GM21528 (cell line): ENCODE data around the gene SHISA3.

Experiments used
- ATAC-seq: cut with Tn5 transposase; IDR thresholded peaks from one replicate; pipeline ENCODE4 v1.9.1; 2021; ENCODE audit warnings: mild to moderate bottlenecking, moderate library complexity; ENCODE audit not compliant: unreplicated experiment, low FRiP score

SHISA3 gene

DNA sequence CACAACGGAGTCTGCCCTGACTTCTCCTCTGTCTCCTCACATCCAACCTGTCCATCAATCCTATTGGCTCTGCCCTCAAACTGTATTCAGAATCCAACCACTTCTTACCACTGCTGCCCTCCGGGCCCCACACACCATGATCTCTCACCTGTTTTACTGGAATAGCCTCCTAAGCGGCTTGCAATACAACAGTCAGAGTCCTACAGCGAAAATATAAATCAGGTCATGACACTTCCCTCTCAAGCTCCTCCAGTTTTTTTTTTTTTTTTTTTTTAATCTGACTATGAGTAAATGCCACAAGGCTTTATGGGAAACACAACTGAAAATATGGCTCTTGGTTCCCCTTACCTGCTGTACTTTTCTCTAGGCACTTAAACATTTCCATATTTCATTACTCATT is 42.8 kb downstream of the SHISA3 start:
- no peak for ATAC-seq

DNA sequence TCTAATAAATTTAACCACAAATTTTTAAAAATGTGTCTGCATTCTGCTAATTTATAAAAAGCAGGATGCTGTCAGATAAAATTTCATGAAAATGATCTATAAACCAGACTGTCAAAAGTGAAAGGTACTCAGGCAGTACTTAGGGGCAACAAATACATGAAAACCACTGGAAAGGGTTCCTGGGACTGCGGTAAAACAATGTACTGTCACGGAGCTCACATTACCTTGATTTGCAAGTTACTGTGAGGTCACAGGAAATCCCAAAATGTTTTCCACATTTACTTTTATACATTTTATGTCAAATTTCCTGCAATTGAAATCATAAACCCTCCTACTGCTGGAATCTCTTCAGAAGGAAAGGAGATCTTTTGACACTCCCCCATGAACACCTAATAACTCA is 45.3 kb downstream of the SHISA3 start:
- ATAC-seq: no peak

DNA sequence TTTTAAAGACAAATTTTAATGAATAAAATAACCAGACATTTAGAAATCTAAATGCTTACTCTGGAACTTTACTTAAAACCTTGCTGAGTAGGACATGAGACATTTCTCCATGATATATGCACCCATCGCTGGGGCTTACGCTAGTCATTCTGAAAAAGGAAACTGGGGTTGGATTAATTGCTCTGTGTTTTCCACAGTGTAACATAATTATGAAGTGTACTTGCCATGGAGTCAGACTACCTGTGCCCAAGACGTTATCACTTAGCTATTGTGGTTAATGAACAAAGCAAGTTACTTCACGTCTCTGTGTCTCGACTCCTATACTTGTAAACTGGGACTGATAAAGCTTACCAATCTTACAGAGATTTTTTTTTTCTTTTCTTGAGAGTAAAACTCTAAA is 47.8 kb downstream of the SHISA3 start:
- no peak for ATAC-seq

DNA sequence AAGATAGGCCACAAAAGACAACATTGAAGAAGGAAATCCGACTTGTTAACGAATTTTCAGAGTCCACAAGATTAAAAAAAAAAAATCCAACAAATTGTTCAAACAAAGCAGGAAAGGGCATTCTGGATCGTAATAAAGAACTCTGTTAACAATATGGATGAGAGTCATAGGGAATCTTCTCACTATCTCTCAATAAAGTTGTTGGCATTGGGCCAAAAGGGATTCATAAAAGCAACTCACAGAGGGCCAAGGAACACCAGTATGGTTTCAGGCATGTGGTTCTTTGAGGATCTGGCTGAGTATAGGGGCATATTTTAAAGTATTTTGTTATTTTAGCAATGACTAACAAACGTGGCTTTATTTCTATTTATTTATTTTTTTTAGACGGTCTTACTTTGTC is 49.5 kb downstream of the SHISA3 start:
- ATAC-seq: no peak
